ENCODE measurements around the gene KCNA4. TPM values are rescaled to one million over a fixed set of nuclear protein-coding genes. Genes with fewer than 3 reads are reported as not detected.
"Not testable (repeated sequence)": the region's sequence is repeated elsewhere in the genome, so short reads cannot be mapped to it uniquely, and the experiment has no call there.

Gene KCNA4
- total RNA-seq: 9.7 TPM

DNA sequence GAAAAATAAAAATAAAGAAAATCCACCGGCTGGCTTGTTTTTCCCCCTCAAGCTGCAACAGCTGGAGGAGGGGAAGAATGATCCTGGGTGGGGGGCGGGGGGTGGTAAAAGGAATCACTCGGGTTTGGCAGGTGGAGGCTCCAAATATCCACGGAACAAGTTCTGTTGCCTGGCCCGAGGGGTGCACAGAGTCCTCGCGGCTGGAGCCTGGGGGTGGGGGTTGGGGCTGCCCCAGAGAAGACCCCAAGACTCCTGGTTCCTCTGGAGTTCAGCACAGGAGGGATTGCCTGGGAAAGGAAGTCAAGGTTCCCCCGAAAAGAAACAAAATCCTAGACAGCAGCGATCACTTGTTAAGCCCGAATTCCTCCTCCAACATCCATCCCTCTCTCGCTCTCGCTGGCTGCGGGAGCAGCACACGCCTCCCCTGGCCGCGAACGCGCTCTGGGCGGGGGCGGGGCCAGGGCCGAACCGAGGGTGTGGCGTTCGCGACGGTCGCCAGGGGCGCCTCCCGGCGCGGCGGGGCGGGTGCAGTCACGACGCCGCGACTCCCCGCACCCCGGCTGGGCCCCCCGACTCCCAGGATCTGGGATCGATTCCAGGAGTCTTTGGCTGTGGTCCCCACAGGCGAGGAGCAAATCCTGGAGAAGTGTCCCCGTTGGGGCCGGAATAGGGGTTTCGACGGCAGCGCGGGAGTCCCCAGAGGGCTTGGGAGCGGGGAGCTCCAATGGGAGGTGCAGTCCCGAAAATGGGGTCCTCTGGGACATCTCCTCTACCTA lies at the start of gene KCNA4:
Gene KCNA4 (minus strand): TSS at position 443 of the 776 bp plus-strand sequence. CDS start 4,352 bp downstream, outside the sequence.
- no peak for DNase-seq

DNA sequence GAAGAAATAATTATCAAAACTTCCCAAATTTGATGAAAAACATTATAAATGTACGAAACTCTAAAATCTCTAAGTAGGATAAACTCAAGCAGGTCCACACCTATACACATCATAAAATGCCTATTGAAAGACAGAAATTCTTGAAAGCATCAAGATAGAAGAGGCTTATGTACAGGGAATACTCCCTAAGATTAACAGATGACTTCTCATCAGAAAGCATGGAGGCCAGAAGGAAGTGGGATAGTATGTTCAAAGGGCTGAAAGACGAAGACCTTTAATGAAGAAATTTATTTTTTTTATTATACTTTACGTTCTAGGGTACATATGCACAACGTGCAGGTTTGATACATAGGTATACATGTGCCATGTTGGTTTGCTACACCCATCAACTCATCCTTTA lies 45.3 kb upstream of the KCNA4 start:
- no peak for DNase-seq

DNA sequence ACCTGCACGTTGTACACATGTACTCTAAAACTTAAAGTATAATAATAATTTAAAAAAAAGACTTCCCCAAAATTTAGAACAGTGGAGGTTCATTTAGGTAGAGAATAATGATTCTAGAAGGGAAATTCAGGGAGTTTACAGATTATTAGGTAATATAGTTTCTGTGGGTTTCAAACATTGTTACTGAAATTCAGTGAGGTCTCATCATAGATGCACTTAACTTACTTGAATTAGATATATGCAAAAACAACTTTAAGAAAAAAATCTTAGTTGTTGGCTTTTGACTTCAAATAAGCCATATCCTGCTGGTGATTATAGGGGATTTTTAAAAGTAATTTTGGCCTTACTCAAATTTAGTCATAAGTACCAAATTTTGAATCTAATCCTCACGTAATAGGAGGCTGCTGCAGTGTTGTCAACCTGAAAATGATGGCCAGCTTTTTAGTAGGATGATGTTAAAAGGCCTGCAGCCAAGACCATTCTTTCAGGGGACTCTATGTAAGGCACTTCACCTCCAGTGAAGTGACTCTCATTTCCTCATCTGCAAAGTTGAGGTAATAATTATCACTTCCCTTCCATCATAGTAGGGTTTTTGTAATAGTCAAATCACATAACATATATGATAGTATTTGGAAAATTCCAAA lies 42.5 kb upstream of the KCNA4 start:
- no peak for DNase-seq

DNA sequence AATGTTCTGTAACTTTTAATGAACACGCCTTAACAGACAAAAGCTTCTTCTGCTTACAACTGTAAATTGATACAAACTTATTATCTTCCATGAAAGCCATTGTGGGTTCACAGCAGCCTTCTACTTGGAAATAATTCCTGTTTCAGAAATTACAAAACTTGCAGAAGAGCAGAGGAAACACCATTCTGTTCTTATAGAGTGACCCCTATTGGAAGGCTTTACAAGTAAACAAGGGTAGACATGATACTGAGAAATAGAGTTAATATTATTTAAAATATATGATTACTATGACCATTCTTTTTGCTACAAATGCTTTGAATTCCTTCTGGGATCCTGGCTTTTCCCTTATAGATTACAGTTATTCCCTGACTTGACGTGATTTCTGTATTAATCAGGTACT lies 32.4 kb upstream of the KCNA4 start:
- no peak for DNase-seq

DNA sequence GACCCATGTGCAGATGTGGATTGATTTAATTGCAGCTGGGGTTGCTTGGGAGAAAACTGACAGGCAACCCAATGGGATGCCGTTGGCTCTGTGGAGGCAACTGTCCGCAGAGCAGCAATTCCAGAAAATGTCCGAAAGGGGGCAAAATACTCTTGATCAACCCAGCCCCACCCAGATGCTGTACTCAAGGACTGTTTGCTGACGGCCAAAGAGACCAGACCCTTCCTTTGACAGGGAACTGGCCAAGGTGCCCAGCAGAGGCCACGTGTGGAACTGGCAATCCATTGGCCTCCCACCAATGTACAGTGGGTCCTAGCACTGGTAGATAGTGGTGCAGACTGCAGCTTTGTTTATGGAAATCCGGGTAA lies 29.7 kb upstream of the KCNA4 start:
- DNase-seq: no peak

DNA sequence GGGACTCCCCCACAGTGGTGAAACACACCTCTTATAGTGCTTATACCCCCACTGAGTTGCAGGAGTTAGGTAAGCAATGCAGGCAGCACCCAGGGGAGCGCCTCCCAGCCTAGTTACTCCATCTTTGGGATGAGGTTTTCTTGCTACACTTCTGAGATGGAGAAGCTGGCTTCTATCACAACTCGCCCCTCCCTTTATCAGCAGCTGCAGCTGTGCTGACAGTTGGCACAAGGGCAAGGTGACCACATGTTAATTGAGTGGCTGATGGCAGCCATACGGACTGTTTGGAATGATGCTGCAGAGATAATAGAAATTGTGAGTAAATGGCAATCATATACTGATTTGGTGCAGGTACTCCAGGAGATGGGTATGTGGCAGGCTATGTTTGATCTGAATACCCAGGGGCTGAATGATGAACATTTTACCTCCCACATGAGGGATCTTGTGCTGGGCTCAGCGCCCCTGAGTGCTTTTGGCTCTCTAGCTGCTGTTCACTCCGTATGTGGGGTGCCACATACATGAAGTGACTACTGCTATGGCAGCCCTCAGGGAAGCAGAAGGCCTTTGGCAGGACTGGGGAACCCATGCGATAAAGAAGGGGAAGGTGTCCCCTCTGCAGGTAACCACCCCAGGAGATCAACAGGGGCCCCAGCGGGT lies 29.2 kb upstream of the KCNA4 start:
- DNase-seq: no peak

DNA sequence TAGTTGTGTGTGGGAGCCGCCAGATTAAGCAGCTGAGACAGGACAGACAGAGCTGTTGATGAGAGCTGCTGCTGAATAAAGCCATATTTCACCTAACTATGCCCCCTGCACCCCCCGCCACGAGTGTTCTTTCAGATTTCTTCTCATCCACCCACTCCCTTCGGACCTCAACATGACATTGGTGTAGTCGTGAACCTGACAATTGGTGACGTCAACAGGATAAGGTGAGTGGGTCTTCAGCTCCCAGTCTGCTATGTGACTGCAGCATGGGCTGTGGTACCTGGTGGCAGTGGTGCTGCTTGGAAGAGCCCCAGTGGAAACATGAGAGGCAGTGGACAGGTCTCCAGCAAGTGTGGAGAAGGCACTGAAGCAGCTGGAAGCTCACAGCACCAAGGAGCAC lies 28.3 kb upstream of the KCNA4 start:
- DNase-seq: no peak

DNA sequence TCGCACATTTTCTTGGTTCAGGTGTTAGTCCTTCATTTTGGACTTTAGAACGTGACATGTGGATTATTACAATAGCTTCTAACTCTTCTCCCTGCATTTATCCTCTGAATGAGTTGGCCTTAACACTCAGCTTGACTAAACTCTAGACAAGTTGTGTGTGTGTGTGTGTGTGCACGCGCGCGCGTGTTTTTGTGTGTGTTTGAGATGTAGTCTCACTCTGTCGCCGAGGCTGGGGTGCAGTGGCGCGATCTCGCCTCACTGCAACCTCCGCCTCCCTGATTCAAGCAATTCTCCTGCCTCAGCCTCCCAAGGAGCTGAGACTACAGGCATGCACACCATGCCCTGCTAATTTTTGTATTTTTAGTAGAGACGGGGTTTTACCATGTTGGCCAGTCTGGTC lies 24.3 kb upstream of the KCNA4 start:
- DNase-seq: no peak

DNA sequence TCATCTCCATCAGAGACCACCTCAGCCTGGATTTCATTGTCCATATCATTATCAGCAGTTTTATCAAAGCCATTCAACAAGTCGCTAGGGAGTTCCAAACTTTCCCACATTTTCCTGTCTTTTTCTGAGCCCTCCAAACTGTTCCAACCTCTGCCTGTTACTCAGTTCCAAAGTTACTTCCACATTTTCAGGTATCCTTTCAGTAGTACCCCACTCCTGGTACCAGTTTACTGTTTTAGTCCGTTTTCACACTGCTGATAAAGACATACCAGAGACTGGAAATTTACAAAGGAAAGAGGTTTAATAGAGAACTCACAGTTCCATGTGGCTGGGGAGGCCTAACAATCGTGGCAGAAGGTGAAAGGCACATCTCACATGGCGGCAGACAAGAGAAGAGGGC lies 17.9 kb upstream of the KCNA4 start:
- DNase-seq: not testable (repeated sequence)

DNA sequence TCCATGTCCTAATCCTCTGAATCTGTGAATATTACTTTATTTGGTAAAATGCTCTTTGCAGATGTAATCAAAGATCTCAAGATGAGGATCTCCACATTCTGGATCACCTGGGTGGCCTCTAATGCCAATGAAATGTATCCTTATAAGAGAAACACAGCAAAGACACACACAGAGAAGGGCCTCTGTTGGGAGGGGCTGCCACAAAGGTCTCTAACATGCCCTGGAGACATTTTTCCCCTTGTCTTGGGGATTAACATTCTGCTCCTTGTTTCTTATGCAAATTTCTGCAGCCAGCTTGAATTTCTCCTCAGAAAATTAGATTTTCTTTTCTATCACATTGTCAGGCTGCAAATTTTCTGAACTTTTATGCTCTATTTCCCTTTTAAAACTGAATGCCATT lies 17.3 kb upstream of the KCNA4 start:
- not testable (repeated sequence) for DNase-seq

DNA sequence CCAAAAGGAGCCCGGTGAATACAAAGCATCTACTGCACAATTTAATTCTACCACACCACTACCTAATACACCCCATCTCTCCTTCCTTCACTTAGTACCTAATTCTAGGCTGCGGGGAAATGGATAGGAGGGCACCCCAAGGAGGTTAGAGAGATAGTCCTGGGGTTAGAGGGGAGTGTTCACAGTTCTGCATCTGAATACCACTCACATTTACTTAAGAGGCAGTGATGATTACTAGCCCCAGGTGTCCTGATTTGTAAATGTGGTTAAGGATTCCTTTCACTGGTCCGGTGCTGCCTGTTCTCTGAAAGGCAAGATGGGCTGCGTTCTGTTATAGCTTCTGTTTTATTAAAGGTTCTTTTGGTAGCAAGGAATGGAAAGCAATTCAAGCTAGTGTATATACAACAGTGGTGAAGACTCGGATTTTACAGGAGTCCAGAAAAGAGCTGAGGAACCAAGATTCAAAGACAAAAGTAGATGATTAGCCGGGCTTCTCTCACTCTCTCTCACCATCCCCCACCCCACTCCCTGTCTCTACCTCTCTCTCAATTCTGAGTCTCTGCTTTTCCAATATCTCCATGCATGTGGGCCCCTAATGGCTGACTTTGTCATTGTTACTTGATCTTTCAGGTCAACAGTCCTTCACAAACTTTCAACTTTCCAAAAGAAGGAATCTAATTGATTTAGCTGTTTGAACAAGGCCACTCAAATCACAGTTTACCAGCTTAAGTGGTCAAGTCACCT lies 8.7 kb upstream of the KCNA4 start:
- no peak for DNase-seq

DNA sequence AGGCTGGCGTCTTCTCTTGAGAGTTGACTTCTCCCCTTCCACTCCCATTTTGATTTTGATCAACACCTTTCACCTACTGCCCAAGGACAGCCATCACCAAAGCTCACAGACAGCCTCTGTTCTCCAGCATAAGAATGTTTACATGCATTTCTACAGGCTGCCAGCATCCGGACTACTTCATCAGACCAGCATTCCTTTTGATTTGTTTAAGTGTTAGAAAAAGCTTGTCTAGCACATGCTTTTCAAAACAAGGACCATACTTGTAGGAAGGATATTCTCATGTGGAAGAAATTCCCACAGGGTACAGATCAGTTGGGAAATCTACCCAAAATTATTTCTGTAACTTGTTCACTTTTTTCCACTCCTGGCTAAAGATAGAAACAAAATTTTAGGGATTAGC lies 6.2 kb upstream of the KCNA4 start:
- no peak for DNase-seq

DNA sequence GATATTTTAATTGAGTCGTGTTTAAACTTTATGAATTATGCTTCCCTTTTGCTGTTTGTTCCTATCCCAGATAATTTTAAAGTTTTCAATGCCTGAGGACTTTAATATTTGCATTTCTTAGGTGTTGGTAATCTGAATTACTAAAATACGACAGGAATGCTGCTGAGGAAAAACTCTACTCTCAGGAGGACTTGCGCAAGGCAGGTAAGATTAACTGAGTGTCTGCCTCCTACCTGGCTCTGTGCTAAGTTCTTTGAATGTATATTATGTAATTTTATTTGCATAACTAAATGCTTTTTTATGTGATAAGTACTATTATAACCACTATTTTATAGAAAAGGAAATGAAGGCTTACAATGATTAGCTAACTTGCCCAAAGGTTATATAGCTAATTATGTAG lies 2.7 kb upstream of the KCNA4 start:
- no peak for DNase-seq

DNA sequence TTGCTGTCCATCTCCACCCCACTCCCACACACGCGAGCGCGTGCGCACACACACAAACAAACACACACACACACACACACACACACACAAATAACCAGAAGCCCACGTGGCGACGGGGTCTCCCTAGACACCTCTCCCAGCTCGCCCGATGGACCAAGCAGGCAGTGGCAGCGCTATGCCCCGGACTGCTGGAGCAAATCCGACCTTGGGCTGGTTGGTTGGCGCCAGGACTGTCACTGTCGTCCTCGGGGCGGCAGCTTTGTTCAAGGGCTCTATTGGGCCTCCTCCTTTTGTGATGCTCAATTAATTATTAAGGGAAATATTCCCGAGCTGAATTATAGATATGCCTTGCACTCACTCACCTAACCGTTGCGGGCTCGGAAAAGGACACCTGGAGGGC lies 1.7 kb upstream of the KCNA4 start:
- no peak for DNase-seq

DNA sequence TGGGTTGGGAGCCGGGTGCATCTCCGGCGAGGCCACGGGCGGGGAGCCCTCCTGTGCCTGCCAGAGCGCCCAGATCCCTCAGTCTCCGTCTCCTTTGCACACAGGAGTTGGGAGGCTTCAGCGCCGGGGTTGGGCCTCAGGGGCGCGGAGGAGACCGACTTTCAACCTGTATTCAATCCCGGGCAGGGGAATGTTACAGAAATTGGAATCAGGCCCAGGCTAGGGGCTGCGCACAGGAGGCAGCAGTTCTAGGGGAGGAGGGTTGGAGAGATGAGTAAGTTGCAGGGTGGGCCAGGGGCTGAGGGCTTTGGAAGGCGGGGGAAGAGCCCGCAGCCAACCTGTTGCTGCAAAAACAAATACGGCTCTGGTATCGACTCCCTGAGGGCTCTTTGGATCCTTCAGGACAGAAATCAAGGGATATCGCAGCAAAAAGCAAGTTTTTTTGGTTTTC lies 640 bp upstream of the KCNA4 start:
- no peak for DNase-seq

DNA sequence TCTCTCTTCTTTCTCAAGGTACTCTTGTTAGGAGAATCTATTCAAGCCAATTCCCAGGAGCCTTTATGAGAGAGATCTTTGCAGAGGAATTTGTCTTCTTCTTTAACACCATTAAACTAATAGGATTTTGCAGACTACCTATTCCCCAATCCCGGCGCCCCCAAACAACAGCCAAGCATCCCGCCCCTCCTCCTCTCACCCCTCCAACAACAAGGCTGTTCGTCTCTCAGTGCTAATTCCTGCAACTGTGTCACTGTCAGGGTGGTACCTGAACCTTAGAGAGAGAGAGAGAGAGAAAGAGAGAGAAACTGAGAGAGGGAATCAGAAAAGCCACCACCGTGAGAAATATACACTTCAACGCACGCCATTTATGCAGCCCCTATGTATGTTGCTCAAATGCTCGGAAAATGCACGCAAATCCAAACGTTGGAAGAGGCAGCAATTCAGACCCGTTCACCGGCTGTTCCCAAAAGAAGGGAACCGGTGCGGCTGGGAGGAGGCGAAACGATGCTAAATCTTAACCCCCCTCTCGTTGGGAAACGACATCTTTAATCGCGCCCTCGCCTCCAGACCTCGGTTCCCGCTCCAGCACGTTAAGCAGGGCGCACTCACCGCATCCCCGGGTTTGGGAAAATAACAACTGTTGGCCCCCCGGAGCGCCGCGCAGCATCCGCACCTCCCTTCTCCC lies 961 bp downstream of the KCNA4 start:
- DNase-seq: no peak

DNA sequence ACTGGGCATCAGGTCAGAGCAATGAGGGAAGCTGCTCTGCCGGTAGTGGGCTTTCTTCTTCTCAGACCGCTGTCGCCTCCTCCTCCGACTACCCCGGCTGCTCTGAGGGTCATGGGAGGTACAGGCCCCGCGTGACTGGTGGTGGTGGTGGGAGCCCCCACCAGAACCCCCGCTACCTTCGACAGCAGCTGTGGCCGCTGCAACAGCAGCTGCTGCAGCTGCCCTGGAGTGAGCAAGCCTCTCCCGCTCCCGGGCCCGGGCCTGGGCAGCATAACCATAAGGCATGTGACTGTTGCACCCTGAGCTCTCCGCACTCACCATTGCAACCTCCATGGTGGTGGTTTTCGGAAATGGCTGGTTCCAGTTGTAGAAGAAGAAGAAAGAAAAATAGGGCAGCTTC lies 4.5 kb downstream of the KCNA4 start:
- DNase-seq: no peak

DNA sequence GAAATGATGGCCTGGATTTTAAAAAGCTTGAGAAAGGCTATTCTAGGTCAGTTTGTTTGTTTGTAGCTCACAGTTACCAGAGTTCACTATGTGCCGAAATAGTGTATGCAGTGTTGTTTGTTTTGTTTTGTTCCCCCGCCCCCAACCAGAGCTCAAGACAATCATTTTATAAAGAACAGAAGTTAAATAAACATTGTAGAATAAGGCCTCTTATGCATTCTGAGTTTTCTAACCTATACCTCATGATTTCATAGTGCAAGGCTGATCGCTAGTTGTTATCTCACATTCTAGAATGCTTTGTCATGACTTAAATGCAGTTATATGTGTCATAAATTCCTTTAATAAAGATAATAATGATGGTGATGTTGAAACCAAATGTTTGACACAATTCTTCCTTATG lies 7.8 kb downstream of the KCNA4 start:
- DNase-seq: no peak

DNA sequence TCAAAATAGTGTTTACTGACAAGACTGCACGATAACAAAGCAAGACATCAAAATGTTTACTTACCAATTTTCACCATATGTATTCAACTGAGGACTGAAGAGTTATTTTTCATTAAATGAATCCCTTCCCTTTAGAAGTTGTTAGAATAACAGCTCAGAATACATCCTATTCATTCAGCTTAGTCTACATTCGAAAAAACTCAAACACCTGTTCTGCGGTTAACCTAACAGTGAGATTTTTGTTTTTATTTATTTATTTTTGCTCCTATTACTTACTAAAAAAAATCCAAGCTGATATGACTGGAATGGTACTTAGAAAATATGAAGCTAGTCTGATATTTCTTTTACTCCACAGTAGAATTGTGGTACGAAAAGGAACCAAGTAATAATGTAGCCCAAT lies 10.0 kb downstream of the KCNA4 start:
- DNase-seq: no peak

DNA sequence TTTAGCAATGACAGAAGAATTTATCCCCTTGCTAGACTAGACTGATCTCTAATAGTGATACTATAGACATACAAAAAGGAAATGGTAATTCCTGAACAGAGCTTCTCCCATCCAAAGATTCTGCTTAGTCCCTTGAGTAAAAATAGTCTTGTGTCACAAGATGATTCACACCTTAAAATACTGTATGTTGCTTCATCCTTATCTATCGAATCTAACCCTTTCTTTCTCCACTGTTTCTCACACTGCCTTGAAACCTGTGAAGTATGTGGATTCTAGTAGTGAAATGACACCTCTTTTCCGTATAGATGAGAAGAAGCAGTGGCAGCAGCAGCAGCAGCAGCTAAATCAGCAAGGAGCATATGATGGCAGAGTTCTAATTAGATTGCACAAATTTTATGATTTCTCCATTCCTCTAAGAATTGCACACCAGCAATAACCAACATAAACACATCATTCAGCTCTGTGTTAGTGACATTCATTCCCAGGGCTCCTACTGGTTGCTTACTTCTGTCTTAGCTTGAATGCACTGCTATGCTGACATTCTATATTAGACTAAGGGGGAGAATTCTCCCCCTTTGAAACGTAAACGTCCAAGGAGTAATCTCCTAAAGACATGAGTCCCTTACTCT lies 14.6 kb downstream of the KCNA4 start:
- no peak for DNase-seq

DNA sequence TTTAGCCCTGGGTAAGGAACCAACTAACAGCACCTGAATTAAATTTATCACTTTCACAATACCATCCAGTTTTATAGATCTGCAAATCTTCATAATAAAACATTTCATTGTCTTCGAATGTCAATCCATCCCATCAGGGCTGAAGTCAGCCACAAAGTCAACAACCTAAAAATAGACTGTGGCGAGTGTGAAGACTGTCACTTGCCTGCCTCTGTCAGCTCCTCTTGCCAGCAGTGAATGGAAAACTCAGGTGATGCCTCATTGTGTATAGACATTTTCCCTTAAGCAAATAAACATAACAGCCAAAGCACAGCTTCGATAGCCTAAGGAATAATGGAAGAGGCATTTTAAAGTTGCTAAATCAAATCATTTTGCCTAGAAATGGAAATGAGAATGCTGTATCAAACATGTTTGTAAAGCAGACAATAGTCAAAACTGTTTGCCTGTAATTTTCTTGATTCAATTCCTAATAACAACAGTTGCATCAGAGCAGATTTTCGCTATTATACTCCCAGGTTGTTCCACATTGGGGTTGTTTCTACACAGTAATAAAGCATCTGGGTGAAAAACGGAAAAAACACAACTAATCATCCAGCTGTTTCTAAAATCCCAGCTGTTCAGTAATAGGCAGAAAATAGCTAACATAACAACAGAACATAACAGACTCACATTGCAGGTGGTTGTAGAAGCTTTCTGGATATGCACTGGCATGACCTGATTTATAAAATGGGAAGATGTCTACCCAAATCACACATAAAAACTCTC lies 15.7 kb downstream of the KCNA4 start:
- DNase-seq: no peak
